GM21381 (cell line): ENCODE measurements around the gene PDZRN3.

Experiments
- ATAC-seq: cut with Tn5 transposase; IDR thresholded peaks from one replicate; pipeline ENCODE4 v1.9.1; 2021; ENCODE audit warnings: mild to moderate bottlenecking, moderate library complexity; ENCODE audit not compliant: unreplicated experiment

Gene PDZRN3

GRCh38 chr3:73399666-73400253 is 225.0 kb downstream of the PDZRN3 start:
- no peak for ATAC-seq

DNA sequence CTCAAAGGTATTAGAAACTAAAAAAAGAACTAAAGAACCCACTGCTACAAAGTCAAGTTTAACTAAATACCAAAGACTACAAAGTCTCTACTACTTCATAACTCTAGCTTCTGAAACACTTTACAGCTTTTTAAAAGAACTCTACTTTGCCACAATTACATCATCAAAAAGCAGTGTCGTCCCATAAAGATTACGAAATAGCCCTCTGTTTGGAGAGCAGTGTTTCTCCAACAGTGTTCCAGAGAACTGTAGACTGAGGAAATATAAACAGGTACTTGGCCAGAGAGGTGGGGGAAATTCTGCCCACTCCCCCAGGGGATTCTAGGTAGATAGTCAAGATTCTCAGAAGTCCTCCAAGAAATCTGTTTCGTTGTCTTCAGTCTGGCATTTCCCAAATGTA is 225.6 kb downstream of the PDZRN3 start:
- no peak for ATAC-seq

DNA sequence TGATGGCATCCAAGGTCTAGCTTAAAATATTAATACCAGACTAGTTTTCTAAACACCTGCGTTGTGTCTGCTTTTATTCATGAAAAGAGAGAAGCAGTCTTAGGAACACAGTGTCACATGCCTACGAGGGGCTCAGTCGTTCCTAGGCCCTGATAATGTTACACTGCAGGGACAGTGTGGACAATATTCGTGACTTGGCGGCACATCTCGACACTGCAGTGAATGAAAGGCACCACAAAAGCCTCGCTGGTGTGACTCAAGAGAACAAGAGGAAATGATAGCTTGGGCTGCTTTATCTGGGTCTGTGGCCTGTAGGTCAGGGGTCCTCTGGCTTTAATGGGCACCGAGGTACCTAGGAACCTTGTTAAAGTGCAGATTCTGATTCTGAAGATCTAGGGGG is 226.7 kb downstream of the PDZRN3 start:
- no peak for ATAC-seq

GRCh38 chr3:73394240-73394639 is 230.5 kb downstream of the PDZRN3 start:
- ATAC-seq, result no peak

- ATAC-seq, result no peak
These were observed 231.7 kb downstream of the PDZRN3 start for GRCh38 chr3:73393005-73393404.

DNA sequence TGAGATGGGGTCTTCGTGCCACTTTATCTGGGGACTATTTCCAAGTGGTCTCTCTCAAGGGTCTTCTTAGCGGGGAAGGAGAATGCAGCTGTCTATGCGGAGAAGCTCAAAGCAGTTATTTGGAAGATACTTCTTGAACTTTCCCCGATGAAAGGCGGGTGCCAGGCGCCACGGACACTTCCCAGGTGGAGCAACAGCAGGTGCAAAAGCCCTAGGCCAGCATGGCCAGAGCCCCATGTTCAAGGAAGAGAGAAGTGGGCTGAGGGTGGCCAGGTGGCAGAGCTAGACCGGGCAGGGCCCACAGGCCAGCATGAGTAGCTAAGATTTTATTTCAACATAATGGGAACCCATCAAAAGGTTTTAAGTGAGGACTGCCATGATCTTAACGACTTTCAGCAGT is 232.8 kb downstream of the PDZRN3 start:
- ATAC-seq, result no peak

- ATAC-seq, result no peak
These were observed 234.8 kb downstream of the PDZRN3 start for GRCh38 chr3:73389928-73390327.

DNA sequence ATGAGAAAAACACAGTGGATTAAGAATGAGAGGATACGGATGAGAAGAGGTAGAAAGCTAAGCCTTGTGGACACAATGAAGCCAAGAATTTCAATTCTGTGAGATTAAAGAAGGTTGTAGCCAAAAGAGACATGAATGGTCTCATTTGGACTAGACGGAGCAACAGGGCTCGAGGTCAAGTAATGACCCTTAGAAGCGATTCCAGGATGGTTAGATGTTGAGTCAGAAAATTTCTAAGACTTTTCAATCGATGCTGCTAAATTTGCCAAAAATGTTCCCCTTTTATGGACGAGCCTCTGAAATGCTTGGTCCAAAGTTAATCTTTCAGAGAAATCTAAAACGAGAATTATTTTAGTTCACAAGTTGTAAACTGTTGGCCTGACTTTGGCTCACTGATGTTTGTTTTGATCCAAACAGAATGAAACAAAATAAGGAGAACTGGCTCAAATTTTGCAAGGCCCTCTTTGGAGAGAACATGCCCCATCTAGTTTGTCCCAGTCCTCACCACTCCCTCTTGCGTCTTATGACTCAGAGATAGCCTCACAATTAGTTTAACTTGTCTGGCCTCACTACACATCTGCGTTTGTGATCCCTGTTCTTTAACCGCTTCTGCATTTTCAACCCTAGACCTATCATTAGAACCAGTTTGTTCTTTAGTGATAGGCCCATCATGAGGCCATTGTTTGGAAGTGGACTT is 235.5 kb downstream of the PDZRN3 start:
- ATAC-seq, result no peak

DNA sequence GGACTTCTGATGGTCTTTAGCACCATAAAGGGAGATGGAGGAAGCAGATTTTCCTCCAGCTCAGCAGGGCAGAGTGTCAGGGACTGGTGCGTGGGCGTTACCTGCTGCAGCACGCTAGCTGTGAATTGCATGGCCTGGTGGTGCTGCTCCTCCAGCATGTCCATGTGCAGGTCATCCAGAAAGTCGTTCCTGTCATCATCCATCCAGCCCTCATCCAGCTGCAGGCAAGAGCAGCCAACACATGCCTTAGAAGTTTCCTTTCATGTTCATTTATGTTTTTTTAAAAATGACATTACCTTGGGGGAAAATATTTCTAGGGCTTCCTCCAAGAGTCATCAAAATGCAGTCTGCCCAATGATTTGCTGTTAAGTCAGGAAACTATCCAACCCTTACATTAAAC is 239.2 kb downstream of the PDZRN3 start:
- ATAC-seq, result no peak

DNA sequence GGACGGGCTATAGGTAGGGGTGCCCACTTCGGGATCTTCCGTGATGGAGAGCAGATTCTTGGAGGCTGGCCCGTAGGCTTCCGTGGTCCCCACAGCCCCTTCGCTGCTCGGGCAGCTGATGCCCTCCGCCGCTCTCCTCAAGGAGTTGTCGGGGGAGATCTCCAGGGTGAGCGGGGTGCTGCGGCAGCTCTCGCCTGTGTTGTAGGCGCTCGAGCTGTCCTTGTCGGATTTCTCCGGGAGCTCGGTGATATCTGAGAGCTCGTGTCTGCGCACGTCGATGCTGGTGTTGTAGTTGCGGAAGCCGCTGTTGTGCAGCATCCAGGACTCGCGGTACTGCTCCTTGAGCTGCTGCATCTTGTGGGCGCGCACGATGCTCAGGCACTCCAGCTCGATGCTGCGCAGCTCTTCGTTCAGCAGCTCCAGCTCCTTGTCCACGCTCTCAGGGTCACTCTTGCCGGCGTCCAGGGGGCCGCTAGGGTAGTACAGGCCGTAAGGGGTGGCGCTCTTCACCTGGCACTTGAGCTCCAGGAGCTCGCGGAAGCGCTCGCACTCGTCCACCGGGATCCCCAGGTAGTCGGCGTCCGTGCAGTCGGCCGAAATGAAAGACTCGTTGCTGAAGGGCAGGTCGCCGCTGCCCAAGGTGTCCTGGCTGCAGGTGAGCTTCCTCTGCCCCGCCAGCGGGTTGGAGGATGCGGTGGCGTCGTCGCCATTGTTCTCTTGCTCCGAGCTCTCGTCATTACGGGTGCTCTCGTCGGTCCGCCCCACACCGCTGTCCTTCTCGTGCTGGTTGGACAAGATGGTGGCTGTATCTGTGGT is 240.4 kb downstream of the PDZRN3 start:
- ATAC-seq, result no peak

GRCh38 chr3:73383470-73384049 is 241.2 kb downstream of the PDZRN3 start:
- ATAC-seq, result no peak

DNA sequence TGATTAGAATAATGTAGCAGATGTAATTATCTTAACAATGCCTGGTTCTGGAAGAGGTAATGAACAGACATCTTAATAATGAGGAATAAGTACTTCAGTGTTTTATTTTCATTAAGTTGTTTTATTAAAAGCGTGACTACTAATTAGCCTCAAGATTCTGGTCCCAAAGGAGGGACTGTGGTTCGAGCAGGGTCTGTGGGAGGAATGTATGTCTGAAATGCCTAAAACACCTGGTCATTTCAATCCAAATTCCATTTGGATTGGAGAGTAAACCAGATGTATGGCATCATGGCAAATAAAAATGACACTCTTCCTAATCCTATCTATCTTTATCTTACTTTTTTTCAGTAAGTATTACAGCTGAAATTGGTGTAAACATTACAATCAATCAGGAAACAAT is 243.2 kb downstream of the PDZRN3 start:
- no peak for ATAC-seq

DNA sequence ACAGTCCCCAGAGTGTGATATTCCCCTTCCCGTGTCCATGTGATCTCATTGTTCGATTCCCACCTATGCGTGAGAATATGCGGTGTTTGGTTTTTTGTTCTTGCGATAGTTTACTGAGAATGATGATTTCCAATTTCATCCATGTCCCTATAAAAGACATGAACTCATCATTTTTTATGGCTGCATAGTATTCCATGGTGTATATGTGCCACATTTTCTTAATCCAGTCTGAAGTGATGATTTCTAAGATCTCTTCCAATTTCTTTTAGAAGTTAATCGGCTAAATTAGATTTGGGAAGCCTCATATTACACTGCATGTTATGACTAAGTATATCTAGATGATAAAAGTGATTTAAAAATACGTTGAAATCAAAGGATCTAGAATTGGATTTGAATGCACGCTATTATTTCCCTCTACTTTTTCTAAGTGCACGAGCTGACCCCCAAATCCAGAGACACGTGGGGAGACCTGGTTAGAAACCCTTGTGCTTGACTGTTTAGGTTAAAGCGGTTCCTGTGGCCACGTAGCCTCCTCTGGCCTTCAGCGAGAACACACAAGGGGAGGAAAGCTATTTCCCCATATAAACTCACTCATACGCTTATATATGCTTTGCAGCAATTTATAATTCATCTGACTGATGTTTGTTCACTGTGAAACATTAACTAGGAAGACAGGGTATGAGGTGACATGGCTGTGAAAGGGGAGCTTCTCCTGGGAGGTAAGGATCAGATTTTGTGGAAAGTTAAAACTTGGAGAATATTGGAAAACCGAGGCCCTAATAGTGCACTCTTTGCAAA is 243.8 kb downstream of the PDZRN3 start:
- no peak for ATAC-seq

- ATAC-seq, result no peak
These were observed 245.3 kb downstream of the PDZRN3 start for GRCh38 chr3:73379465-73379864.

- no peak for ATAC-seq
These were observed 246.5 kb downstream of the PDZRN3 start for GRCh38 chr3:73378207-73378606.

DNA sequence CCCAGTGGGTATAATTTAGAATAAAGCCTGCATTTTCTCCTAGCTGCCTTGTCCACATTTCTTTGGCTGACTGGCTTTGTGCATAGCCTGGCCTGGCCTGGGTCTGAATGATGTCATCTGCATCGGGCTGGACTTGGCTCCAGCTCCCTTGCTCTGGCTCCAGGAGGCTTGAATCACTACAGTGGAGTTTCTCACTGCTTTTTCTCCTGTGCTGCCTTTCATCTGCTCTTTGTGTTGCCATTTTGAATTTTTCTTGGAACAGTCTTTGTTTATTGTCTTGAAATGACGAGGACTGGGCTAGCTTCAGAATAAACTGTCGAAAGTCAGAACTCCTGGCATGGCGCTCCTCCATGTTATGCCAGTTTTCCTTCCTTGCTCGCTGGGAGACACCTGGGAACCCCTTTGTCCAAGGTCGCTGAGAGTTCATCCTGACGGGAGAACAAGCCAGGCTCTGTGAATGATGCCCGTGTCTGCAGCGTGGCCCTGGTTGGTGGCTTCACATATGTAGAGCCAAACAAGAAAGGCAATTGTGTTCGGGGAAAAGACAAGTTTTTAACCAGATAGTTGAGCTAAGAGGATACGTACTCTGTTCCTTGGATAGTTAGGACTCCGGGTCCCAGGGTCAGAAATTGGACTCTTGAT is 258.9 kb downstream of the PDZRN3 start:
- ATAC-seq, result no peak

DNA sequence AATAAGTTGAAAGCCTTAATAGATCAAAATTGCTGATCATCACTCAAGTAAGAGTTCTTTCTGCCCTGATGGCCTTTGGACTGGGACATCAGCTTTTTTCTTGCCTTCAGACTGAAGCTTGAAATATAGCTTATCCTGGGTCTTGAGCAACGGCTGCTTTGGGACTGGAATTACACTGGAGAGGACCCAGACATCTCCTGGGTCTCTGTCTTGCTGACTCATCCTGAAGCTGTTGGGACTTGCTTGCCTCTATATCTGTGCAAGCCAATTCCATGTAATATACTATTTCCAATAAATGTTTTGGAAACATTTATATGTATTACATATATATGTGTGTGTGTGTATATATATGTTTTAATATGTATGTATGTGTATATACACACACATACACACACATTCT is 260.2 kb downstream of the PDZRN3 start:
- ATAC-seq, result no peak

DNA sequence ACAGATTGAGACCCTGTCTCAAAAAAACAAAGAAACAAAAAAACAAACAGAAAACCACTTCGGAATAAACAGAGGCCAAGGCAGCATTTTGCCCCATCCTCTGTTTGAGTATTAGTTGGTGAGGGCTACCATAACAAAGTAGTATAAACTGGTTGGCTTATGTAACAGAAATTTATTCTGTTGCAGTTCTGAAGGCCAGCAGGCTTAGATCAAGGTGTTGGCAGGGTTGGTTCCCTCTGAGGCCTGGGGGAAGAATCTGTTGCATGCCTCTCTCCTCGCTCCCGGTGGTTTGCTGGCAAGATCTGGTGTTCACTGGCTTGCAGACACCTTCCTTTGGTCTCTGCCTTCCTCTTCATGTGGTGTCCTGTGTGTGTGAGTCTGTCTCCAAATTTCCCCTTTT is 261.6 kb downstream of the PDZRN3 start:
- no peak for ATAC-seq

DNA sequence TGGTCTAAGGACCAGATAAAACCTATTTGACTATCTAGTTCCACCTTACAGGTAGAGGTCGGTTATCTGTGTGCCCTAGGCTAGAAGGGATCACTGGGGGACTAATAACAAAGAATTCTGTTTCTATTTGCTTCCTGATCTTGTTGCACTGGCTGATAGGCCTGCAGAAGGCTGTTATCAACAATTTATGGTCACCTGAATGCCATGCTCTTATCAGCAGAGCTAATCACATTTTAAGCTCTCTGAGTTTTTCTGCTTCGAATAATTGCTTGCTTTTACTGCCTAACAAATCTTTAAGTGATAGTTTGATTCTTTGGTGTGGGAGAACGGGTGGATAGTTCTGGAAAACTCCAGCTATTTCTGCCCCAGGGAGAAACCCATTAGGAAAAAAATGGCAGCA is 263.1 kb downstream of the PDZRN3 start:
- ATAC-seq, result no peak

DNA sequence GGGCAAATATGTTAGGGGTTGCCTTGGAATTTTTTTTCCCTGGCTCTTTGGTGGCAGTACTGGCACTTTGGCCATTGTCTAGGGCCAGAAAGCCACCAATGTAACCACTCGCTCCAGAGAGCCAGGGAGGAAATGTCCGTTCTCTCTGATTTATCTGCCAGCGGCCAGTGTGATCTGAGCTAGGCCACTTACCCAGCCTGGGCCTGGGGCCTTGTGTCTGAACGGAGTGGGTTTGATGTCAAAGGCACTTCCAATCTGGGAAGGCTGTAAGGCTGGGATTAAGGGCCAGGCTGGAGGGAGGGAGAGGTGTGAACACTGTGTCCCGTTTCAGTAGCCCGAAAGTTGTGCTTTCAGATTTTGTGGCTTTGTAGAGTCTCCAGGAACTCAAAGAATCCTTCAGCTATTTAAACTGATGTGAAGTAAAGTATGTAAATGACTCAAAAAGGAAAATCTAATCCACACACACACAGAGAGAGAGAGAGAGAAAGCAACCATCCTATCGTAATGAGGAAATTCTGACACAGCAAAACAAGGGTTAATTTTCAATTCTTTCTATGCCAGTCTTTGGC is 271.0 kb downstream of the PDZRN3 start:
- ATAC-seq, result no peak
